Right lobe of liver (tissue), 6 donors: Measurements from ENCODE around the gene SYT1. TPM values are rescaled to one million over a fixed set of nuclear protein-coding genes. Genes with fewer than 3 reads are reported as not detected.

Experiments
- ATAC-seq, 4 donors: fragments of 200-7000 bp; cut with Tn5 transposase; one replicate each; pipeline ENCODE4 v1.9.1; 2020; ENCODE audit warnings: mild to moderate bottlenecking in 4 of 4, moderate library complexity in 4 of 4
- DNase-seq, 3 donors: peaks; one replicate each; pipeline ENCODE4 v3.0.0-alpha.2; 2020
- H3K27ac ChIP-seq, 3 donors: fragments of 200-600 bp; one replicate each; pipeline ENCODE4 v1.8.0; 2022
- H3K27me3 ChIP-seq, 2 donors: fragments of 200-600 bp; one replicate each; pipeline ENCODE4 v1.8.0; 2022
- H3K36me3 ChIP-seq, 4 donors: fragments of 200-600 bp; sonication (generic) in 1 of 4; one replicate each; pipeline versions ENCODE4 v1.5.1 to v1.8.0; 2017 to 2022; ENCODE audit warnings: control low read depth in 1 of 4
- H3K4me1 ChIP-seq, 4 donors: fragments of 200-600 bp; sonication (generic) in 1 of 4; one replicate each; pipeline versions ENCODE4 v1.5.1 to v1.8.0; 2017 to 2022; ENCODE audit warnings: control low read depth in 1 of 4
- H3K4me3 ChIP-seq, 3 donors: fragments of 200-600 bp; one replicate each; pipeline ENCODE4 v1.8.0; 2022
- H3K9me3 ChIP-seq, 4 donors: fragments of 200-600 bp; sonication (generic) in 1 of 4; one replicate each; pipeline versions ENCODE4 v1.5.1 to v1.8.0; 2017 to 2022; ENCODE audit warnings: control low read depth in 1 of 4
- POLR2A ChIP-seq: fragments of 450-650 bp; IDR thresholded peaks from one replicate; pipeline ENCODE4 v1.6.1; 2017; ENCODE audit warnings: antibody characterized with exemption, mild to moderate bottlenecking
- WGBS: methylation state at CpG from one replicate; pipeline ENCODE4 v1.1.6; 2018; ENCODE audit warnings: low coverage, low lambda C conversion rate; ENCODE audit not compliant: insufficient coverage; ENCODE audit errors: missing lambda C conversion rate; 5-methylcytosine and 5-hydroxymethylcytosine counted together
- intact Hi-C, 2 donors: fragments of 100-400 bp; cut with DNase I; formaldehyde crosslinking; loops; one replicate each; pipeline versions ENCODE4 v1.11.2 to v1.14.1; 2022
- total RNA-seq, 6 experiments: library from RNA; depleted of rRNA in 2 of 6; stranded (reverse); fragments of >200 nt in 2 of 6; fragmentation: NEBNext Ultra II Directional in 3 of 6; extraction: Animal tissue kit (Norgen Biotek cat#: 25700) in 3 of 6; gene quantifications; one replicate each; pipeline versions ENCODE4 v1.1.0 to v1.2.4, GENCODE V29; 2016 to 2023
- TF ChIP-seq, protein P1 (sequence below), 4 donors: fragments of 200-600 bp in 3 of 4; fragments of 450-650 bp in 1 of 4; IDR thresholded peaks; one replicate each; pipeline versions ENCODE4 v1.5.1 to v1.8.0; 2016 to 2022; ENCODE audit warnings: antibody characterized with exemption in 4 of 4, mild to moderate bottlenecking in 2 of 4
- donor health status: DM: no; HTN: yes; CAD: no.
- donor health status: DM: no; HTN: no; CAD: no.
- donor health status: DM: no; HTN: no; CAD: no.
- donor health status: DM: no; HTN: yes; CAD: no.
- donor health status: DM: no; HTN: yes; CAD: no.

Gene SYT1
- total RNA-seq, 6 experiments from 2014 or later, result 0.35 to 1.9 (median 0.81) TPM

DNA sequence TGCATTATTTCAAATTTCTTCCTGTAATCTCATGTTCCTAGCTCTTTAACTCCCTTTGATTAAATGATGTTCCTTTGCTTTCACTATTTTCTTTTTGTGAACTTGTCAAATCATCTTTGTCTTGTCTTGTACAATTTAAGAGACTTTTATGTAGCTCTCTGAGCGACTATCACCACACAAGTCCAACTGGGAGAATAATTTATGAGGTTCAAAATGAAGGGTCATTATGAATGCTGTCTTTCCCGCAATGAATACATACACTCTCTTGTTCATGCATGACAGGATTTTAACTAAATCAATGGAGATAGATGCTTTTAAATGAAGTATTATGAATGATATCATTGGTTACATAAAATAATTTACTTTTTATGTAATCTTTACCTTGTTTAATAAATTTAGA, 418.8 kb downstream of the SYT1 start:
- no peaks in the 10 kb centered on the region for H3K27me3 ChIP-seq
- no peak for ATAC-seq

DNA sequence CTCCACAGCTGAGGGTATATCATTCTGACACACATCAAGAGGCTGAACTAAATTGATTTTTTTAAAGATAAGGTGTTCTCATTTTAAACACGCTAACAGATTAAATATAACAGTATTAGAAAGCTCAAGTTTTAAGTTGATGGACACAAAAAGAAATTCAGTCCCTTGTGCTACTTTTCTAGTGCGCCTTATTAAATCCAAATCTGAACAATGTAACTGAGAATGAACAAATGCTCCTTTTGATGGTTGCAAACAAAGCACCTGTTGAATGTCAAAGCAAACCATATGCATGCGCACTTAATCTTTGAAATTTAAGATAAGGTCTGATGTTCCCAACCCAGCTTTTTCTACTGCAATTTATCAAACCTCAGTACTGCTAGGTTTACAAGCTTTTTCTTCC, 424.3 kb downstream of the SYT1 start:
- H3K27me3 ChIP-seq, result no peaks in the 10 kb centered on the region
- H3K4me1 ChIP-seq, result no peaks in the 10 kb centered on the region
- intact Hi-C loops, result no loop called here
- WGBS, result 66% methylated on average over 3 of the region's 3 CpGs
- H3K9me3 ChIP-seq, result no peaks in the 10 kb centered on the region
- no peak for DNase-seq
- ATAC-seq, result no peak
- H3K36me3 ChIP-seq, result no peaks in the 10 kb centered on the region
- TF ChIP-seq, protein P1, sequence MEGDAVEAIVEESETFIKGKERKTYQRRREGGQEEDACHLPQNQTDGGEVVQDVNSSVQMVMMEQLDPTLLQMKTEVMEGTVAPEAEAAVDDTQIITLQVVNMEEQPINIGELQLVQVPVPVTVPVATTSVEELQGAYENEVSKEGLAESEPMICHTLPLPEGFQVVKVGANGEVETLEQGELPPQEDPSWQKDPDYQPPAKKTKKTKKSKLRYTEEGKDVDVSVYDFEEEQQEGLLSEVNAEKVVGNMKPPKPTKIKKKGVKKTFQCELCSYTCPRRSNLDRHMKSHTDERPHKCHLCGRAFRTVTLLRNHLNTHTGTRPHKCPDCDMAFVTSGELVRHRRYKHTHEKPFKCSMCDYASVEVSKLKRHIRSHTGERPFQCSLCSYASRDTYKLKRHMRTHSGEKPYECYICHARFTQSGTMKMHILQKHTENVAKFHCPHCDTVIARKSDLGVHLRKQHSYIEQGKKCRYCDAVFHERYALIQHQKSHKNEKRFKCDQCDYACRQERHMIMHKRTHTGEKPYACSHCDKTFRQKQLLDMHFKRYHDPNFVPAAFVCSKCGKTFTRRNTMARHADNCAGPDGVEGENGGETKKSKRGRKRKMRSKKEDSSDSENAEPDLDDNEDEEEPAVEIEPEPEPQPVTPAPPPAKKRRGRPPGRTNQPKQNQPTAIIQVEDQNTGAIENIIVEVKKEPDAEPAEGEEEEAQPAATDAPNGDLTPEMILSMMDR (IDR thresholded peaks at IDR 0.05), result no peak
- no peak overlapping the region for H3K27ac ChIP-seq
- no peak overlapping the region for H3K4me3 ChIP-seq

More for the DNA sequence above, 418.8 kb downstream of the SYT1 start:
- Histone ChIP-seq H3K36me3 (no peaks in the 10 kb centered on the region), H3K4me1 (no peaks in the 10 kb centered on the region), H3K4me3 (no peak overlapping the region), H3K27ac (no peak overlapping the region), H3K9me3 (no peaks in the 10 kb centered on the region)
- TF ChIP-seq POLR2A, result no peak
- TF ChIP-seq, protein P1 (IDR thresholded peaks at IDR 0.05), result no peak
- 55% methylated on average over 2 of the region's 2 CpGs for WGBS
- no peak for DNase-seq
- intact Hi-C loops, result no loop called here

DNA sequence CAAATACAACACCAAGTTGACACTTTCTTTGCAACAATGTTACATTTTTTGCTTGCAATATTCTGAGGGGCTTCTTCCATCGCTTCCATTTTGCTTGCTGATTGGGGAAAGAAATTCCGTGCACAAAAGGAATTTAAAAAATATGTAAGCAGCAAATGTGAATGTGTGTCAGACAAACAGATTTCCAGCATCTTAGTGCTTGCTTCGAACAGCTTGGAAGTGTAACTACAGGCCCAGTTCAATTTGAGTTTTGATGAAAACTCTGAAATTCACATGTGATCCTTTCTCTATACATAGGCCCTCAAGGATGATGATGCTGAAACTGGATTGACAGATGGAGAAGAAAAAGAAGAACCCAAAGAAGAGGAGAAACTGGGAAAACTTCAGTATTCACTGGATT, 427.1 kb downstream of the SYT1 start:
- H3K27ac ChIP-seq, result no peak overlapping the region
- no peaks in the 10 kb centered on the region for H3K36me3 ChIP-seq
- WGBS, result 33% methylated on average over 3 of the region's 3 CpGs
- intact Hi-C loops, result no loop called here
- H3K4me1 ChIP-seq, result no peaks in the 10 kb centered on the region
- DNase-seq (no peak), ATAC-seq (no peak)
- TF ChIP-seq POLR2A, result no peak
- TF ChIP-seq, protein P1 (IDR thresholded peaks at IDR 0.05), result no peak
- no peak overlapping the region for H3K4me3 ChIP-seq
- no peaks in the 10 kb centered on the region for H3K27me3 ChIP-seq
- peaks cover 0 to 2% (median 0%) of the 10 kb centered on the region in 4 donors for H3K9me3 ChIP-seq

DNA sequence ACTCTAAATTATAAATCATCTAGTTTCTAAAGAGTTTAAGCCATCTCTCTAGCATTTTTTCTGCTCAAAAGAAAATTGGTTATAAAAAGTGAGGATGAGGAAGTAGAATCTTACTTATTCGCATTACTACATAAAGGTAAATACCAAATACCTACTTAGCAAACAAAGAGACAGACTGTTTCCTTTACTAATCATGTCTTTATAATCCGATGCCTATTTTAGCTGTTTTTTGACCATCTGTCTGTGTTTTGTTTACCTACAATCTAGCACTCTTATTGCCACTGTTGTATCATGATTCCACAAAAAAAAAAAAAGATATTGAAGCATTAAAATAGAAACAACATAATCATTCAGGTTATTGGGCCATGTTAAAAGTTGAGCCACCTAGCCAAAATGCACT, 430.0 kb downstream of the SYT1 start:
- no peak for TF ChIP-seq POLR2A
- TF ChIP-seq, protein P1 (IDR thresholded peaks at IDR 0.05), result no peak
- Histone ChIP-seq H3K36me3 (no peaks in the 10 kb centered on the region), H3K27ac (no peak overlapping the region), H3K4me3 (no peak overlapping the region), H3K27me3 (no peaks in the 10 kb centered on the region), H3K9me3 (peaks cover 0 to 2% (median 0%) of the 10 kb centered on the region in 4 donors), H3K4me1 (no peaks in the 10 kb centered on the region)
- intact Hi-C loops, result no loop called here
- ATAC-seq, result no peak
- no peak for DNase-seq
- 39% methylated on average over 2 of the region's 2 CpGs for WGBS

DNA sequence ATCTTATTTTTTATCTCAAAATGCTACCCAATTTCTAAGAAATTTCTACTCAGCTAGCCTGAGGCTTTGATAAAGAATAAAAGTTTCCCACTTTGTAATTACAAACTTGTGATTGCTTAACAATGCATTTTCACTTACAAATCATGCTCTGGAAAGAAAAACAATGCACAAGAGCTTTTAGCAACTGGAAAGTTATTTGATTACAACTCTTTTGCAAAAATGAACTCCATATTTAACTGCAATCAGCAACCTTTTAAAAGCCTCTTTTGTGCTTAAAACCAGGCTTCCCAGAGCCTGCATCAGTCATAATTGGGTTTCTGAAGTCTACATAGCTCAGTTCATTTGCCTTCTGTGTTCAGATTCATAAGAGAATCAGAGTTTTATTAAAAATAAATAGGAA, 431.0 kb downstream of the SYT1 start:
- peaks cover 0 to 2% (median 0%) of the 10 kb centered on the region in 4 donors for H3K9me3 ChIP-seq
- ATAC-seq, result no peak

More for the DNA sequence above, 431.0 kb downstream of the SYT1 start:
- no peak overlapping the region for H3K4me3 ChIP-seq
- no peaks in the 10 kb centered on the region for H3K36me3 ChIP-seq
- H3K27ac ChIP-seq, result no peak overlapping the region
- no peaks in the 10 kb centered on the region for H3K4me1 ChIP-seq
- DNase-seq, result no peak
- H3K27me3 ChIP-seq, result no peaks in the 10 kb centered on the region
- intact Hi-C loops, result no loop called here
- no peak for TF ChIP-seq POLR2A
- TF ChIP-seq, protein P1 (IDR thresholded peaks at IDR 0.05), result no peak
